Measurements from ENCODE around the gene TMEM9.

The TMEM9 gene

DNA sequence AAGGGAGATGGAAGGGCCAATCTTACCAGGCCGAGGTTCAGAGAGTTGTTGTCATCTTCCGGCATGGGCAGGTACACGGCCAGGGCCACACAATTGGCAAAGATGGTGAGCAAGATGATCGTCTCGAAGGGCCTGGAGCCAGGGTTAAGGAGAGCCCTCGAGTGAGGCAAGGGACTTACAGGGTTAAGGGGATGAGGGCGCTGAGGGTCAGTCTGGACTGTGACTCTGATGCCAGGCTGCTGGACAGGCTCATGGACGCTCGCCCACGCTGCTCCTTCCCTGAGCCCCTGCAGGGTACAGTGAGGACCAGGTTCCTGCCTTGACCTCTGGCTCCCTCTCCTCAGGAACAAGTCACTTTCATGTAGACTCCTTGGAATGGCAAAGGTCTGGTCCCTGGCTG, 44.1 kb downstream of the TMEM9 start:
- POLR2A ChIA-PET: no interaction called here

GRCh38 chr1:201109651-201110050, 44.6 kb downstream of the TMEM9 start:
- ChIA-PET POLR2A (no interaction called here), CTCF (no interaction called here)
- DNase-seq (ENCODE audit: extremely low spot score): no peak
- no peak for TF ChIP-seq ZNF384 (IDR thresholded peaks at IDR 0.05)
- no peak for TF ChIP-seq FOXM1 (IDR thresholded peaks at IDR 0.05; ENCODE audit: borderline replicate concordance)
- no peak for TF ChIP-seq SP1 (IDR thresholded peaks at IDR 0.05)
- TF ChIP-seq ARNT (IDR thresholded peaks at IDR 0.05): no peak

More for the DNA sequence above, 44.1 kb downstream of the TMEM9 start:
- CTCF ChIA-PET: no interaction called here
- no peak for TF ChIP-seq LEF1 (IDR thresholded peaks at IDR 0.05; ENCODE audit: borderline replicate concordance)
- no peak for DNase-seq (ENCODE audit: extremely low spot score)

DNA sequence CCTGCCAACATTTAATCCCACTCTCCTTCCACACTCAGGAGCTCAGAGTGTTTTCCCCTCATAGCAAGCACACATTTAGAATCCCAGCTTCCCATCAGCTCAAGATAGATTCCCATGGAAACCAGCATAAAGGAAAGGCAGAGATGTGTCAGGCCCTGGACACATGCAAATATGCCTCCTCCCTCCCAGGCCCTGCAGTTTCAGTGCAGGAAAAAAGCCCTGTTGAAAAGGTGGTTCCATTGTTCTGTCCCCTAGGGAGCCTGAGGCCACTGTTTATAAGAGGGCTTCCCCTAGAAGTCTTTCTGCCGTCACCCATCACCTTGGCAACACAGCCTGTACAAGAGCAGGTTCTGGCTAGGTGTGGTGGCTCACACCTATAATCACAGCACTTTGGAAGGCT, 45.7 kb downstream of the TMEM9 start:
- POLR2A ChIA-PET: no interaction called here
- CTCF ChIA-PET: interaction anchor here (0.7 to 1.9 kb wide), 2 partner anchors 14 to 23 kb away, joined by 3 to 6 read pairs; no protein-coding TSS in a partner anchor
- TF ChIP-seq ARNT (IDR thresholded peaks at IDR 0.05): no peak
- no peak for TF ChIP-seq SP1 (IDR thresholded peaks at IDR 0.05)
- no peak for TF ChIP-seq FOXA1 (IDR thresholded peaks at IDR 0.05)
- no peak for TF ChIP-seq L3MBTL2 (conservative IDR thresholded peaks at IDR 0.05)
- no peak for TF ChIP-seq CTBP1 (IDR thresholded peaks at IDR 0.05; ENCODE audit: borderline replicate concordance)
- no peak for TF ChIP-seq FOXK2 (IDR thresholded peaks at IDR 0.05)
- no peak for TF ChIP-seq ELF4 (IDR thresholded peaks at IDR 0.05)
- TF ChIP-seq HDGF (IDR thresholded peaks at IDR 0.05; ENCODE audit: borderline replicate concordance): no peak
- no peak for TF ChIP-seq SUZ12 (IDR thresholded peaks at IDR 0.05)
- TF ChIP-seq LEF1 (IDR thresholded peaks at IDR 0.05; ENCODE audit: borderline replicate concordance): no peak
- no peak for TF ChIP-seq ZNF384 (IDR thresholded peaks at IDR 0.05)
- no peak for TF ChIP-seq NFRKB (IDR thresholded peaks at IDR 0.05)
- no peak for TF ChIP-seq PKNOX1 (IDR thresholded peaks at IDR 0.05)
- no peak for TF ChIP-seq FOXM1 (IDR thresholded peaks at IDR 0.05; ENCODE audit: borderline replicate concordance)
- no peak for TF ChIP-seq TARDBP (IDR thresholded peaks at IDR 0.05)
- no peak for TF ChIP-seq BHLHE40 (IDR thresholded peaks at IDR 0.05; ENCODE audit: borderline replicate concordance)
- DNase-seq (ENCODE audit: extremely low spot score): no peak

DNA sequence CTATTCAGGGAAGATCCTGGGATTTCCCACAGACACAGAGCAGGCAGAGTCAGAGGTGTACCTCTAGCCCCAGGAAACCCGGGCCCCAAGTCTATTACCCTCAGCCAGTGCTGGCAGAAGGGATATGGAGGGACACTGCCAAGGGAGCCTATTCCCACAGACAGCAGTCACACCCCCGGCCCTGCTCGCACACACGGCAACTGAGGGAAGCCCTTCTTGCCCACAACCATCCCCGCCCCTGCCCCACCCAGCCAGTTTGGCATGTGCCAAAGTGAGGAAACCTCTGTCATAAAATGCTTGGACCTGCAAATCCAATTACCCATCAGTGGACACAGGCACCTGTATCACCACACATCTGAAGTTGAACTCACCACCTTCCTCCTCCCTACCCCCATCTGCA, 48.6 kb downstream of the TMEM9 start:
- POLR2A ChIA-PET: no interaction called here
- CTCF ChIA-PET: no interaction called here

DNA sequence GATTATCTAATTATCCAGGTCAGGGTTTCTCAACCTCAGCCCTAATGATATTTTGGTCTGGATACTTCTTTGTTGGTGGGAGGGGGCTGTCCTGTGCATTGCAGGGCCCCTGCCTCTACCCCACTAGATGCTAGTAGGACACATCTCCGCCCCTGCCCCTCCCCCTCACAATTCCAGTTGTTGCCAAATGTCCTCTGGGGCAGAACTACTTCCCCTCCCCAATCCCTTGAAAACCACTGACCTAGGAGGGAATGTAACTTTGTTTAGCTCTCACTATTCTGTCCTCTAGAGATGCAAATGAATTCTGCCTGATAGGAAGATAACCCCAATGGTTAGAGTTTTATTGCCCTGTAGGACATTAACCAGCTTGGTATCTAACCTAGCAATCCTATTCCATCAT, 50.1 kb downstream of the TMEM9 start:
- ChIA-PET POLR2A (no interaction called here), CTCF (no interaction called here)
- no peak for DNase-seq (ENCODE audit: extremely low spot score)
- no peak for TF ChIP-seq TARDBP (IDR thresholded peaks at IDR 0.05)
- TF ChIP-seq LEF1 (IDR thresholded peaks at IDR 0.05; ENCODE audit: borderline replicate concordance): no peak
- no peak for TF ChIP-seq ELF4 (IDR thresholded peaks at IDR 0.05)
- no peak for TF ChIP-seq L3MBTL2 (conservative IDR thresholded peaks at IDR 0.05)
- TF ChIP-seq FOXM1 (IDR thresholded peaks at IDR 0.05; ENCODE audit: borderline replicate concordance): no peak
- no peak for TF ChIP-seq ARNT (IDR thresholded peaks at IDR 0.05)
- no peak for TF ChIP-seq SP1 (IDR thresholded peaks at IDR 0.05)
- TF ChIP-seq HDGF (IDR thresholded peaks at IDR 0.05; ENCODE audit: borderline replicate concordance): no peak
- TF ChIP-seq NFRKB (IDR thresholded peaks at IDR 0.05): no peak
- no peak for TF ChIP-seq CTBP1 (IDR thresholded peaks at IDR 0.05; ENCODE audit: borderline replicate concordance)
- TF ChIP-seq BHLHE40 (IDR thresholded peaks at IDR 0.05; ENCODE audit: borderline replicate concordance): no peak
- no peak for TF ChIP-seq SUZ12 (IDR thresholded peaks at IDR 0.05)
- TF ChIP-seq FOXK2 (IDR thresholded peaks at IDR 0.05): no peak
- no peak for TF ChIP-seq FOXA1 (IDR thresholded peaks at IDR 0.05)
- TF ChIP-seq PKNOX1 (IDR thresholded peaks at IDR 0.05): no peak
- TF ChIP-seq ZNF384 (IDR thresholded peaks at IDR 0.05): no peak

More for the DNA sequence above, 48.6 kb downstream of the TMEM9 start:
- no peak for DNase-seq (ENCODE audit: extremely low spot score)
- TF ChIP-seq CTBP1 (IDR thresholded peaks at IDR 0.05; ENCODE audit: borderline replicate concordance) (no peak), L3MBTL2 (conservative IDR thresholded peaks at IDR 0.05) (no peak), FOXM1 (IDR thresholded peaks at IDR 0.05; ENCODE audit: borderline replicate concordance) (no peak), NFRKB (IDR thresholded peaks at IDR 0.05) (no peak), ARNT (IDR thresholded peaks at IDR 0.05) (no peak), SUZ12 (IDR thresholded peaks at IDR 0.05) (no peak), HDGF (IDR thresholded peaks at IDR 0.05; ENCODE audit: borderline replicate concordance) (no peak), LEF1 (IDR thresholded peaks at IDR 0.05; ENCODE audit: borderline replicate concordance) (no peak), FOXK2 (IDR thresholded peaks at IDR 0.05) (no peak), ZNF384 (IDR thresholded peaks at IDR 0.05) (no peak), SP1 (IDR thresholded peaks at IDR 0.05) (no peak), ELF4 (IDR thresholded peaks at IDR 0.05) (no peak), BHLHE40 (IDR thresholded peaks at IDR 0.05; ENCODE audit: borderline replicate concordance) (no peak), FOXA1 (IDR thresholded peaks at IDR 0.05) (no peak)

- POLR2A ChIA-PET: no interaction called here
These were observed 50.6 kb downstream of the TMEM9 start for GRCh38 chr1:201103666-201104065.

More at GRCh38 chr1:201103666-201104065, 50.6 kb downstream of the TMEM9 start:
- DNase-seq (ENCODE audit: extremely low spot score): no peak
- CTCF ChIA-PET: interaction anchor here (1.1 kb wide), 1 partner anchor 10 kb away, joined by 4 read pairs; no protein-coding TSS in a partner anchor
- TF ChIP-seq NFRKB (IDR thresholded peaks at IDR 0.05) (no peak), BHLHE40 (IDR thresholded peaks at IDR 0.05; ENCODE audit: borderline replicate concordance) (no peak), SUZ12 (IDR thresholded peaks at IDR 0.05) (no peak), FOXK2 (IDR thresholded peaks at IDR 0.05) (no peak), CTBP1 (IDR thresholded peaks at IDR 0.05; ENCODE audit: borderline replicate concordance) (no peak), SP1 (IDR thresholded peaks at IDR 0.05) (no peak), L3MBTL2 (conservative IDR thresholded peaks at IDR 0.05) (no peak), LEF1 (IDR thresholded peaks at IDR 0.05; ENCODE audit: borderline replicate concordance) (no peak), TARDBP (IDR thresholded peaks at IDR 0.05) (no peak), FOXM1 (IDR thresholded peaks at IDR 0.05; ENCODE audit: borderline replicate concordance) (no peak), ELF4 (IDR thresholded peaks at IDR 0.05) (no peak), FOXA1 (IDR thresholded peaks at IDR 0.05) (no peak), ARNT (IDR thresholded peaks at IDR 0.05) (no peak)

All from HEK293T (cell line).